ENCODE results near the gene DUSP15. TPM values are rescaled to one million over a fixed set of nuclear protein-coding genes. Genes with fewer than 3 reads are reported as not detected.

DUSP15 gene
- polyA plus RNA-seq, 1 donor (not counting 4 experiments of a cell fraction or from before 2014, with no cell fraction given) = not detected

GRCh38 chr20:31896049-31896448 lies 25.7 kb upstream of the DUSP15 start:
- Histone ChIP-seq H3K4me2 (ENCODE audit: control insufficient read depth, extremely low read depth, insufficient read depth, low read depth, low read length) (no peak overlapping the region), H3K9me3 (ENCODE audit: control insufficient read depth, low read depth, low read length) (no peaks in the 10 kb centered on the region), H3K79me2 (ENCODE audit: control insufficient read depth, insufficient read depth, low read length) (no peaks in the 10 kb centered on the region), H3K9me1 (ENCODE audit: control insufficient read depth, extremely low read depth, insufficient read depth, low read length) (no peaks in the 10 kb centered on the region), H3K4me1 (ENCODE audit: control insufficient read depth, extremely low read depth, insufficient read depth, low read length) (no peaks in the 10 kb centered on the region), H3K27me3 (ENCODE audit: control insufficient read depth, extremely low read depth, insufficient read depth, low read length) (no peaks in the 10 kb centered on the region), H3K27ac (ENCODE audit: control insufficient read depth, insufficient read depth, low read length) (no peak overlapping the region), H3K36me3 (ENCODE audit: control insufficient read depth in 2 of 2, extremely low read depth in 1 of 2, insufficient read depth in 2 of 2, low read length in 2 of 2) (no peaks in the 10 kb centered on the region), H2AFZ (ENCODE audit: control insufficient read depth, low read length) (no peak overlapping the region), H4K20me1 (ENCODE audit: control insufficient read depth, extremely low read depth, insufficient read depth, low read length) (no peaks in the 10 kb centered on the region), H3K4me3 (ENCODE audit: control insufficient read depth in 2 of 3, extremely low read depth in 1 of 3, insufficient read depth in 2 of 3, low read depth in 1 of 3, low read length in 3 of 3) (no peak overlapping the region), H3K9ac (ENCODE audit: control insufficient read depth, extremely low read depth, insufficient read depth, low read length) (no peak overlapping the region)
- dilution Hi-C loops (cut with MboI; ENCODE audit: extremely low pct_ligation_motif_present, low sequenced_read_pairs) = no loop called here
- TF ChIP-seq CTCF (optimal IDR thresholded peaks at IDR 0.05 in 1 of 3, IDR thresholded peaks at IDR 0.05 in 1 of 3, conservative IDR thresholded peaks at IDR 0.05 in 1 of 3; ENCODE audit: extremely low read depth in 1 of 3, insufficient read depth in 2 of 3, low read length in 3 of 3) = no peak
- no peak for TF ChIP-seq EZH2 (IDR thresholded peaks at IDR 0.05; ENCODE audit: low read length)
- no peak for DNase-seq (ENCODE audit: low read depth, low spot score)
- no peak for FAIRE-seq

DNA sequence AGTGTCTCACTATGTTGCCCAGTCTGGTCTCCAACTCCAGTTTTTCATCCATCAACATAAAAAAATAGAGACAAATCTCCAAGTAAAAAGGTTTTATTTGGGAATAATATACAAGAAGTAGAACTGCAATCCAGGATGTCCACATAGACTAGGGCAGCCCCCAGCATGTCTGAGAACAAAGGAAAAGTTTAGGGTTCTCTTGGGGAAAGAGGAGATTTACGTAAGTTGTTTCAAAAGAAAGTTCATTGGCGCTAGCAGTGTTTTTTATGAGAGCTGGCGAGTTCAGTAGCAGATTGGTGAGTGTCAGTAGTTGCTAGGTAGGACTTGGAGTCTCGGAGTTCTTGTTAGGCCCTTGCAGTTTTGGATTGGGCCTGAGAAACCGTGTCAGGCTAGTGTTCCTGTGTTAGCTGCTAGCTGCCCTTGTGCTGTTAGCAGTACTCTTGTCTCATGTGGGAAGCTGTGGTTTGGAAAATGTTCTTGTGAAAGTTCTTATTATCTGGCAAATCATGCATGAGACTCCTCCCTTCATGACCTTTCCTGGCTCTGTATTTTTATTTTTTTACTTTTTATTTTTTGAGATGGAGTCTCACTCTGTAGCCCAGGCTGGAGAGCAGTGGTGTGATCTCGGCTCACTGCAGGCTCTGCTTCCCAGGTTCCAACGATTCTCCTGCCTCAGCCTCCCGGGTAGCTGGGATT lies 24.8 kb upstream of the DUSP15 start:
- no peak overlapping the region for H3K4me2 ChIP-seq (ENCODE audit: control insufficient read depth, extremely low read depth, insufficient read depth, low read depth, low read length)
- no peaks in the 10 kb centered on the region for H3K79me2 ChIP-seq (ENCODE audit: control insufficient read depth, insufficient read depth, low read length)
- H3K9me1 ChIP-seq (ENCODE audit: control insufficient read depth, extremely low read depth, insufficient read depth, low read length) = no peaks in the 10 kb centered on the region
- no peak overlapping the region for H3K4me3 ChIP-seq (ENCODE audit: control insufficient read depth in 2 of 3, extremely low read depth in 1 of 3, insufficient read depth in 2 of 3, low read depth in 1 of 3, low read length in 3 of 3)
- H2AFZ ChIP-seq (ENCODE audit: control insufficient read depth, low read length) = no peak overlapping the region
- H3K9ac ChIP-seq (ENCODE audit: control insufficient read depth, extremely low read depth, insufficient read depth, low read length) = no peak overlapping the region
- FAIRE-seq (no peak), DNase-seq (ENCODE audit: low read depth, low spot score) (no peak)
- no peaks in the 10 kb centered on the region for H4K20me1 ChIP-seq (ENCODE audit: control insufficient read depth, extremely low read depth, insufficient read depth, low read length)
- TF ChIP-seq CTCF (optimal IDR thresholded peaks at IDR 0.05 in 1 of 3, IDR thresholded peaks at IDR 0.05 in 1 of 3, conservative IDR thresholded peaks at IDR 0.05 in 1 of 3; ENCODE audit: extremely low read depth in 1 of 3, insufficient read depth in 2 of 3, low read length in 3 of 3) = no peak
- no peak for TF ChIP-seq EZH2 (IDR thresholded peaks at IDR 0.05; ENCODE audit: low read length)
- no peaks in the 10 kb centered on the region for H3K27me3 ChIP-seq (ENCODE audit: control insufficient read depth, extremely low read depth, insufficient read depth, low read length)
- dilution Hi-C loops (cut with MboI; ENCODE audit: extremely low pct_ligation_motif_present, low sequenced_read_pairs) = no loop called here
- H3K9me3 ChIP-seq (ENCODE audit: control insufficient read depth, low read depth, low read length) = no peaks in the 10 kb centered on the region
- H3K27ac ChIP-seq (ENCODE audit: control insufficient read depth, insufficient read depth, low read length) = no peak overlapping the region
- no peaks in the 10 kb centered on the region for H3K4me1 ChIP-seq (ENCODE audit: control insufficient read depth, extremely low read depth, insufficient read depth, low read length)
- no peaks in the 10 kb centered on the region for H3K36me3 ChIP-seq (ENCODE audit: control insufficient read depth in 2 of 2, extremely low read depth in 1 of 2, insufficient read depth in 2 of 2, low read length in 2 of 2)

Data from keratinocyte (primary cell).